PC-3 (cell line): Measurements from ENCODE around the gene TENM4. TPM values are rescaled to one million over a fixed set of nuclear protein-coding genes. Genes with fewer than 3 reads are reported as not detected.

Experiments
- ATAC-seq: fragments of 200-7000 bp; cut with Tn5 transposase; 2 replicates; pipeline ENCODE4 v1.9.1; 2020; ENCODE audit warnings: mild to moderate bottlenecking, moderate library complexity
- BruUV-seq: library from RNA; stranded (reverse); fragments of 400-500 nt; replicated peaks from 2 replicates; lab custom pipeline; 2021; lab: Mats Ljungman, UMichigan
- CTCF ChIA-PET: fragments of 300-600 bp; sonication (Branson Sonifier 250); formaldehyde crosslinking; loops from one replicate; lab custom pipeline; 2022; ENCODE audit warnings: antibody characterized with exemption; lab: Charles Lee
- POLR2A ChIA-PET: fragments of 300-600 bp; sonication (Branson Sonifier 250); formaldehyde crosslinking; loops from one replicate; lab custom pipeline; 2022; ENCODE audit warnings: antibody characterized with exemption; ENCODE audit not compliant: unreplicated experiment; lab: Charles Lee
- DNase-seq: peaks from one replicate; pipeline ENCODE4 v3.0.0-alpha.2; 2015
- H2AFZ ChIP-seq: fragments of 300-600 bp; sonication (generic); 2 replicates; pipeline ENCODE4 v1.6.0; 2016; ENCODE audit warnings: antibody characterized with exemption, low read length
- H3F3A ChIP-seq: fragments of 300-600 bp; sonication (generic); one replicate; pipeline ENCODE4 v1.6.0; 2017; ENCODE audit warnings: antibody characterized with exemption, low read length, control low read depth, mild to moderate bottlenecking; ENCODE audit not compliant: unreplicated experiment
- H3K27ac ChIP-seq: fragments of 300-600 bp; sonication (generic); 2 replicates; pipeline ENCODE4 v1.5.1; 2016; ENCODE audit warnings: mild to moderate bottlenecking, low read length
- H3K27me3 ChIP-seq: fragments of 300-600 bp; sonication (generic); 2 replicates; pipeline ENCODE4 v1.6.1; 2016; ENCODE audit warnings: low read length, mixed read lengths
- H3K36me3 ChIP-seq: fragments of 300-600 bp; sonication (generic); 2 replicates; pipeline ENCODE4 v1.6.1; 2016; ENCODE audit warnings: low read depth, mixed run types, low read length, mixed read lengths
- H3K4me1 ChIP-seq: fragments of 300-600 bp; sonication (generic); 2 replicates; pipeline ENCODE4 v1.5.1; 2016; ENCODE audit warnings: low read length; ENCODE audit not compliant: insufficient read depth
- H3K4me2 ChIP-seq: fragments of 300-600 bp; sonication (generic); 2 replicates; pipeline ENCODE4 v1.6.0; 2016; ENCODE audit warnings: low read length
- H3K4me3 ChIP-seq: fragments of 300-600 bp; sonication (generic); 2 replicates; pipeline ENCODE4 v1.5.1; 2016; ENCODE audit warnings: mild to moderate bottlenecking, low read length, mixed read lengths
- H3K79me2 ChIP-seq: fragments of 300-600 bp; sonication (generic); 2 replicates; pipeline ENCODE4 v1.6.1; 2017; ENCODE audit warnings: low read length, mixed read lengths
- H3K9ac ChIP-seq: fragments of 300-600 bp; sonication (generic); 2 replicates; pipeline ENCODE4 v1.6.0; 2016; ENCODE audit warnings: mild to moderate bottlenecking, low read length
- H3K9me2 ChIP-seq: fragments of 300-600 bp; sonication (generic); replicated peaks from 2 replicates; pipeline ENCODE4 v1.6.1; 2016; ENCODE audit warnings: mixed run types, low read length, mixed read lengths
- H3K9me3 ChIP-seq: fragments of 300-600 bp; sonication (generic); 2 replicates; pipeline ENCODE4 v1.6.1; 2016; ENCODE audit warnings: low read length, mixed read lengths
- H4K20me1 ChIP-seq: fragments of 300-600 bp; sonication (generic); 2 replicates; pipeline ENCODE4 v1.6.1; 2016; ENCODE audit warnings: low read length, mixed read lengths
- CTCF ChIP-seq: fragments of 300-600 bp; sonication (generic); conservative IDR thresholded peaks from 2 replicates; pipeline ENCODE4 v1.5.1; 2017; ENCODE audit warnings: antibody characterized with exemption, low read depth, mild to moderate bottlenecking, low read length
- EZH2 ChIP-seq: fragments of 300-600 bp; sonication (generic); IDR thresholded peaks from one replicate; pipeline ENCODE4 v1.6.1; 2017; ENCODE audit warnings: antibody characterized with exemption, mild to moderate bottlenecking, low read length; ENCODE audit not compliant: unreplicated experiment
- EZH2phosphoT487 ChIP-seq: fragments of 300-600 bp; sonication (generic); IDR thresholded peaks from 2 replicates; pipeline ENCODE4 v1.6.1; 2018; ENCODE audit warnings: mild to moderate bottlenecking, antibody characterized with exemption, low read length, borderline replicate concordance
- intact Hi-C: fragments of 100-400 bp; cut with micrococcal nuclease; formaldehyde crosslinking; loops from 2 replicates; pipeline ENCODE4 v1.9.0; 2023
- total RNA-seq: library from RNA; depleted of rRNA; stranded (reverse); fragments of >200 nt; gene quantifications from 2 replicates; pipeline ENCODE4 v1.2.3, GENCODE V29; 2014

The TENM4 gene
- total RNA-seq, 1 experiment from 2014 or later = 19.7 TPM

- H3K4me3 ChIP-seq = no peak overlapping the region
Measured at GRCh38 chr11:78643676-78644056, 797.2 kb downstream of the TENM4 start.

GRCh38 chr11:78642979-78643675 is 797.7 kb downstream of the TENM4 start:
- TF ChIP-seq CTCF (no peak), EZH2phosphoT487 (no peak), EZH2 (no peak)
- Histone ChIP-seq H3K79me2 (no peaks in the 10 kb centered on the region), H3K4me3 (no peak overlapping the region), H3K36me3 (no peaks in the 10 kb centered on the region), H3K4me1 (peaks cover 22% of the 10 kb centered on the region), H3K27ac (no peak overlapping the region), H3F3A (no peaks in the 10 kb centered on the region), H3K27me3 (no peaks in the 10 kb centered on the region), H3K9ac (no peak overlapping the region), H3K9me3 (no peaks in the 10 kb centered on the region), H3K9me2 (no peaks in the 10 kb centered on the region), H4K20me1 (no peaks in the 10 kb centered on the region), H2AFZ (peak overlapping the region; percentile 16; the same call in 1 of the 2 replicates), H3K4me2 (no peak overlapping the region)
- intact Hi-C loops = no loop called here
- ChIA-PET POLR2A (no interaction called here), CTCF (no interaction called here)
- no TSS peak for BruUV-seq
- ATAC-seq = no peak
- no peak for DNase-seq

More at GRCh38 chr11:78643676-78644056, 797.2 kb downstream of the TENM4 start:
- Histone ChIP-seq H4K20me1 (no peaks in the 10 kb centered on the region), H3K9me2 (no peaks in the 10 kb centered on the region), H3K79me2 (no peaks in the 10 kb centered on the region), H3K4me2 (no peak overlapping the region), H3K27me3 (no peaks in the 10 kb centered on the region), H2AFZ (no peak overlapping the region), H3K9me3 (no peaks in the 10 kb centered on the region), H3K4me1 (peaks cover 22% of the 10 kb centered on the region), H3K36me3 (no peaks in the 10 kb centered on the region), H3K9ac (no peak overlapping the region), H3F3A (no peaks in the 10 kb centered on the region), H3K27ac (no peak overlapping the region)
- no TSS peak for BruUV-seq
- no peak for TF ChIP-seq CTCF
- TF ChIP-seq EZH2 = no peak
- no peak for TF ChIP-seq EZH2phosphoT487
- no peak for DNase-seq
- intact Hi-C loops = loop anchor here (2.0 kb wide), 1 partner anchor 849 kb away; no protein-coding TSS in a partner anchor
- ChIA-PET POLR2A (interaction anchor here (0.5 kb wide), 1 partner anchor 510 kb away, joined by 3 read pairs; no protein-coding TSS in a partner anchor), CTCF (interaction anchor here (5.4 kb wide), 1 partner anchor 72 kb away, joined by 129 read pairs; no protein-coding TSS in a partner anchor)
- no peak for ATAC-seq

- Histone ChIP-seq H3K9me2 (no peaks in the 10 kb centered on the region), H2AFZ (no peak overlapping the region), H3K27ac (no peak overlapping the region), H3K27me3 (no peaks in the 10 kb centered on the region), H4K20me1 (no peaks in the 10 kb centered on the region), H3K4me3 (no peak overlapping the region), H3K4me2 (no peak overlapping the region), H3K36me3 (no peaks in the 10 kb centered on the region), H3F3A (no peaks in the 10 kb centered on the region), H3K79me2 (no peaks in the 10 kb centered on the region), H3K9me3 (no peaks in the 10 kb centered on the region), H3K4me1 (peaks cover 13% of the 10 kb centered on the region), H3K9ac (no peak overlapping the region)
- no peak for DNase-seq
- TF ChIP-seq EZH2 = no peak
- no peak for TF ChIP-seq CTCF
- TF ChIP-seq EZH2phosphoT487 = no peak
- ATAC-seq = no peak
- BruUV-seq = no TSS peak
- ChIA-PET POLR2A (no interaction called here), CTCF (no interaction called here)
- intact Hi-C loops = no loop called here
Measured at GRCh38 chr11:78641541-78641940, 799.3 kb downstream of the TENM4 start.
